VCaP (cell line): ENCODE data around the gene FAM131B.
"Not testable (repeated sequence)": the region's sequence is repeated elsewhere in the genome, so short reads cannot be mapped to it uniquely, and the experiment has no call there.

Experiments used
- H3K27ac ChIP-seq: fragments of 450-650 bp; 2 replicates; pipeline ENCODE4 v1.5.1; 2017
- TF ChIP-seq, protein P1 (sequence below): fragments of 450-650 bp; conservative IDR thresholded peaks from 2 replicates; pipeline ENCODE4 v1.5.1; 2017; ENCODE audit warnings: mild to moderate bottlenecking, moderate library complexity

FAM131B gene

DNA sequence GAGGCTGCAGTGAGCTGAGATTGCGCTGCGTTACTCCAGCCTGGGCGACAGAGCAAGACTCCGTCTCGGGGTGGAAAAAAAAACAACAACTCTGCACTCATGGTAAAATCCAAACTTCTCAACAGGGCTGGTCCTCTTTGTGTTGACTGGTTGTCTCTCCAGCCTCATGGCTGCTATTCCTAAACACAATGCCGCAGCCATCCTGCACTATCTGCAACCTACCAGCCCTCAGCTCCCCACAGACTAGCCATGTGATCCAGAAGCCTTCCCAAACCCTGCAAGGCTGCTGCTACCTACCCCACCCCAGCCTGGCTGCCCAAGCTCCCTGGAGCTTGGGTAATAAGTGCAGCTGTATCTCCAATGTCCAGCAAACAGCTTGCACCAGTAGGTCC lies 30.4 kb upstream of the FAM131B start:
- H3K27ac ChIP-seq = no peak overlapping the region
- TF ChIP-seq, protein P1, sequence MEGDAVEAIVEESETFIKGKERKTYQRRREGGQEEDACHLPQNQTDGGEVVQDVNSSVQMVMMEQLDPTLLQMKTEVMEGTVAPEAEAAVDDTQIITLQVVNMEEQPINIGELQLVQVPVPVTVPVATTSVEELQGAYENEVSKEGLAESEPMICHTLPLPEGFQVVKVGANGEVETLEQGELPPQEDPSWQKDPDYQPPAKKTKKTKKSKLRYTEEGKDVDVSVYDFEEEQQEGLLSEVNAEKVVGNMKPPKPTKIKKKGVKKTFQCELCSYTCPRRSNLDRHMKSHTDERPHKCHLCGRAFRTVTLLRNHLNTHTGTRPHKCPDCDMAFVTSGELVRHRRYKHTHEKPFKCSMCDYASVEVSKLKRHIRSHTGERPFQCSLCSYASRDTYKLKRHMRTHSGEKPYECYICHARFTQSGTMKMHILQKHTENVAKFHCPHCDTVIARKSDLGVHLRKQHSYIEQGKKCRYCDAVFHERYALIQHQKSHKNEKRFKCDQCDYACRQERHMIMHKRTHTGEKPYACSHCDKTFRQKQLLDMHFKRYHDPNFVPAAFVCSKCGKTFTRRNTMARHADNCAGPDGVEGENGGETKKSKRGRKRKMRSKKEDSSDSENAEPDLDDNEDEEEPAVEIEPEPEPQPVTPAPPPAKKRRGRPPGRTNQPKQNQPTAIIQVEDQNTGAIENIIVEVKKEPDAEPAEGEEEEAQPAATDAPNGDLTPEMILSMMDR = no peak

DNA sequence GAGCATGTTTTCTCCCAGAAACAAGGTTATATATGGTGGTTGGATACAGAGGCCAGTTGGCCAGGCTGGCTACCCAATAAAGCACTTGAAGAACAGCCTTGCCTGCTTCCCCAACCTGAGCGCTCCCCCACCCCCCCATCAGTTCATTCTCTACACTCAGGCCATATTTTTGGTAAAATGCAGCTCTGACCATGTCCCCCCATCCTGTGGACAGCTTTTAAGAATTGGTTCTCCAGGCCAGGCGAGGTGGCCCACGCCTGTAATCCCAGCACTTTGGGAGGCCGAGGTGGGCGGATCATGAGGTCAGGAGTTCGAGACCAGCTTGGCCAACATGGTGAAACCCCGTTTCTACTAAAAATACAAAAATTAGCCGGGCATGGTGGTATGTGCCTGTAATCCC lies 29.9 kb upstream of the FAM131B start:
- H3K27ac ChIP-seq = not testable (repeated sequence)

DNA sequence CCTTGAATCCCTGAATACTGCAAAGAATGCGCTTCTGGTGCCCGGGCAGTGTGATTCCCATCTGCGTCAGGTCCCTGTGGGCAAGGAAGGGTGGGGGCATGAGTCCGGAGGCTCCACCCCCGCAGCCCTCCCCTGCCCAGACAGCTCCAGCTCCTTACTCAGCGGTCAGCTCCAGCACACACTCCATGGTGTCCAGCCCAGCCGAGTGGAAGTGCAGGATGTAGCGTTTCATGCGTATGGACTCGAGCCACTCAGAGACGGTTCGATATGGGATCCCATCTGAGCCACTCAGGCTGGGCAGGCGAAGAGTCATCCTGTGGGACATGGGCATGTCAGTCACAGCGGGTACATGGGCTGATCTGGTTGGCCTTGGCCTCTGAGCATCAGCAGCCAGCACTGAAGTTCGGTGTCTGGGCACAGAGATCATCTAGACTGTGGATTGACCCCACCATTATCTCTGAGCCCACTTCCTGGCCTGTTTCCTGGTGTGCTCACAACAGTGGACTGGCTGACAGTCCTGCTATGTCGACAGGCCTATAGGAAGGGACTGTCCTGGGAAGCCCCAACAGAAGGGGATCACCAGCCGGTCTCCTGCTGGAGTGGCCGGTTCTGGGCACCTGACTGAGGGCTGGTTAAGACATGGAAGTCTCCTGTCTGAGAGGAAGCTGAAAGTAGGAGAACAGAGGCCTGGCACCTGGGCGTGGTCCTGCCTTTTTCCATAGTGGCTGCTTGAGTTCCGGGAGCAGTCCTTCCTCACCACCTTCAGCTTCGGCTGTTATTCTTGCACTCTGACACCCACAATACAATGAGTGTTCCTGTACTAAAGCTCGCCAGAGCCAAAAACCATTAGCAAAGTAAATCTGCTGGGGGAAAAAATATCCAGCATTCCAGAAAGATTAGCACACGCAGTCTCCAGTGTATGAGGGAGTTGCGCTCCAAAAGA lies 29.2 kb upstream of the FAM131B start:
- H3K27ac ChIP-seq = no peak overlapping the region
- TF ChIP-seq, protein P1 = no peak

DNA sequence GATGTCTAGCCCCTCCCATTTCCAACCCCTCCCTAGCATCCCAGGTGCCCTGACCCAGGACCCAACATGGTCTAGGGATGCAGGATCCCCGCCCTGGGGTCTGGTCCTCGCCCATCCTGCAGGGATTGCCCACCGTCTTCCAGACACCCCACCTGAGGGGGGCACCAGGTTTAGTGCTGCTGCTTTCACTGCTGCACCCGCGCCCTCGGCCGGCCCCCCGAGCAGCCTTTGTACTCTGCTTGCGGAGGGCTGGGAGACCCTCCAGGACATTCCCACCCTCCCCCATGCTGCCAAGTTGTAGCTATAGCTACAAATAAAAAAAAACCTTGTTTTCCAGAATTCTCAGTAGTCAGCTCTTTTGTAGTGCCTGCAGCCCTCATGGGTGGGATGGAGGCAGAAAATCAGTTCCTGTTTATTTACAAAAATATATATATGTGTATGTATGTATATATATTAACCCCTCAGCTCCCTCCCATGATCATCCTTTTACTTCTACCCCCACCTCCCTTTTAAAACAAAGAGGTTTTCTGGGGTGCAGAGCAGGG lies 28.3 kb upstream of the FAM131B start:
- TF ChIP-seq, protein P1 = no peak

DNA sequence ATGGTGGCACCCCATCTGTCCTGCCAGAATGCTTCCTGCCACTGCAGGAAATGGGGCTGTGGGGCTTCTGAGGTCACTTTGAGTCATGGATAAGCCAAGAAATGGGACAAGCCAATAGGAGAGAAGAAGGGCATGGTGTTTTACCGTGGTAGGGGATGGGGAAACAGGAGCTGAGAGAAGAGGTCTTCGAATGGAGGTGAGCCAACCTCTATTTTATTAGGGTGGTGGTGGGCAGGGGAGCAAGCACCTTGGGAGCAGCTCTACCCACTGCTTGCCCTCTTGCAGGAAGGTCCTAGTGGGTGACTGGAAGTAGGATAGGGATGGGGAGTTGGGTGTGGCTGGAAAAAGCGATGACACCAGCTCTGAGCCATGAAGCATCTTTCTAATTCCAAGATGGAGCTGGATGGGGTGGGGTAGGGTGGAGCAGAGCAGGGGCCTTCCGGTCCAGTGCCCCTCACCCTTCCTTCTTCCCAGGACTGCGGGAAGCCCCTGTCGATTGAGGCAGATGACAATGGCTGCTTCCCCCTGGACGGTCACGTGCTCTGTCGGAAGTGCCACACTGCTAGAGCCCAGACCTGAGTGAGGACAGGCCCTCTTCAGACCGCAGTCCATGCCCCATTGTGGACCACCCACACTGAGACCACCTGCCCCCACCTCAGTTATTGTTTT lies 27.7 kb upstream of the FAM131B start:
- no peak overlapping the region for H3K27ac ChIP-seq
- TF ChIP-seq, protein P1 = no peak

More for the DNA sequence above, 28.3 kb upstream of the FAM131B start:
- H3K27ac ChIP-seq = no peak overlapping the region

DNA sequence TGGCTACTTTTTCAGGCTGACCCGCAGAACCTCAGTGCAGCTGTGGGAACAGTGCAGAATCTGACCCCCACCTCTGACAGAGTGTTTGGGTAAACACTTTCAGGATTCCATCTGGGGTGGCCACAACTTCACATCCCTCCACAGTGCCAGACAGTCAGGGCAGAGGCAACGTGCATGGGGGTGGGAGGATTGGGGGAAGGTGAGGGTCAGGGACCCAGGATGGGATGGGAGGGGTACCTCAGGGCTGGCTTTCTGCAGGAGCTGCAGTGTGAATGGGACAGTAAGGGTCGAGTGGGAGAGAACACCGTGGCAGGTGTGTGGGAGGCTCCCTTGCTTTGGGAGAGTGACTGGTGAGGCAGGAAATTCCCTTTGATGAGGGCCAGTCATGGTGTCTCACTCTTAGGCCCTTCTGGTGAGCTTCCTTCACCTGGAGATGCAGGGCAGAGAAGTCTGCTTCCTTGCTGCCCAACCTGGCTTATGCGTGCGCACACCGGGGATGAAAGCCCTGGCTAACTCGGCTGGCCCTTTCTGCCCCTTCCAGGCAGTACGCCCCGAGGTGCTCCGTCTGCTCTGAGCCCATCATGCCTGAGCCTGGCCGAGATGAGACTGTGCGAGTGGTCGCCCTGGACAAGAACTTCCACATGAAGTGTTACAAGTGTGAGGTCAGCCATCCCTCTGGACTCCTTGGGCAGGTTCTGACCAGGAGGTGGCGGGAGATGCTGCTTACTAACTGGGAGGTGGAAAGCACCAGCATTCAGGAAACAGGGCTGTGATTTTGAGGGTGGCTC lies 27.0 kb upstream of the FAM131B start:
- H3K27ac ChIP-seq = no peak overlapping the region
- TF ChIP-seq, protein P1 = no peak

DNA sequence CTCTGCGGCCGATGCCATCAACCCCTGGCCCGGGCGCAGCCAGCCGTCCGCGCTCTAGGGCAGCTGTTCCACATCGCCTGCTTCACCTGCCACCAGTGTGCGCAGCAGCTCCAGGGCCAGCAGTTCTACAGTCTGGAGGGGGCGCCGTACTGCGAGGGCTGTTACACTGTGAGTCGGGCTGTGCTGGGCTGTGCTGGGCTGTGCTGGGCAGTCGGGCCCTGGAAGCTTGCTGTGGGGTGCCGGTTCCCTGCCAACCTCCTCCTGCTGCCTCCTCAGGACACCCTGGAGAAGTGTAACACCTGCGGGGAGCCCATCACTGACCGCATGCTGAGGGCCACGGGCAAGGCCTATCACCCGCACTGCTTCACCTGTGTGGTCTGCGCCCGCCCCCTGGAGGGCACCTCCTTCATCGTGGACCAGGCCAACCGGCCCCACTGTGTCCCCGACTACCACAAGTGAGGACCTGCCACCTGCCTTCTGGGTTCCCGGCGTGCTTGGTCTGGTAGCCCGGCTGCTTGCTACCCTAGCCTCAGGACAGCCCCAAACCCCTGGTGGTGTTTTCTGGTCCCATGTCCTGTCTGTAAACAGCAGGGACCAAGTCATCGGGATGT lies 26.1 kb upstream of the FAM131B start:
- TF ChIP-seq, protein P1 = no peak
- H3K27ac ChIP-seq = no peak overlapping the region
